ENCODE results near the gene ELF1.

DNA sequence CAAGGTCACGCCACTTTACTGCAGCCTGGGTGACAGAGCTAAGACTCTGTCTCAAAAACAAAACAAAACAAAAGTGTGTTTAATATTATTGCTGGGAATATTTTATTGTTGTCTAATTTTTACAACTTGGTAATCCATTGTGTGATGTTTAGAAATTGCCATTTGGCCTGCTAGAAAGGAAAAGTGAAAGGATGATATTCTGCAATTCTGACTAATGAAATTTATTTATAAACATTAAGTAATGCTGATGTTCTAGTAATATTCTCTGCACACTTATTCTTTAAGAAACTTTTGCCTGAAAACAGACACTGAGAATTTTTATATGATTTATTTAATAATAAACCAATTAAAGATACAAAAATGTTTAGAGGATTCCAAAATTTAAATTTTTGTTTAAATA, 87.4 kb downstream of the ELF1 start:
- TF ChIP-seq, protein P1, sequence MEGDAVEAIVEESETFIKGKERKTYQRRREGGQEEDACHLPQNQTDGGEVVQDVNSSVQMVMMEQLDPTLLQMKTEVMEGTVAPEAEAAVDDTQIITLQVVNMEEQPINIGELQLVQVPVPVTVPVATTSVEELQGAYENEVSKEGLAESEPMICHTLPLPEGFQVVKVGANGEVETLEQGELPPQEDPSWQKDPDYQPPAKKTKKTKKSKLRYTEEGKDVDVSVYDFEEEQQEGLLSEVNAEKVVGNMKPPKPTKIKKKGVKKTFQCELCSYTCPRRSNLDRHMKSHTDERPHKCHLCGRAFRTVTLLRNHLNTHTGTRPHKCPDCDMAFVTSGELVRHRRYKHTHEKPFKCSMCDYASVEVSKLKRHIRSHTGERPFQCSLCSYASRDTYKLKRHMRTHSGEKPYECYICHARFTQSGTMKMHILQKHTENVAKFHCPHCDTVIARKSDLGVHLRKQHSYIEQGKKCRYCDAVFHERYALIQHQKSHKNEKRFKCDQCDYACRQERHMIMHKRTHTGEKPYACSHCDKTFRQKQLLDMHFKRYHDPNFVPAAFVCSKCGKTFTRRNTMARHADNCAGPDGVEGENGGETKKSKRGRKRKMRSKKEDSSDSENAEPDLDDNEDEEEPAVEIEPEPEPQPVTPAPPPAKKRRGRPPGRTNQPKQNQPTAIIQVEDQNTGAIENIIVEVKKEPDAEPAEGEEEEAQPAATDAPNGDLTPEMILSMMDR (IDR thresholded peaks at IDR 0.05) = no peak
- TF ChIP-seq POLR2A (IDR thresholded peaks at IDR 0.05) = no peak
- TF ChIP-seq POLR2AphosphoS5 (IDR thresholded peaks at IDR 0.05) = no peak
